ENCODE measurements around the gene FAU.
"Not testable (repeated sequence)": the region's sequence is repeated elsewhere in the genome, so short reads cannot be mapped to it uniquely, and the experiment has no call there.

The FAU gene

GRCh38 chr11:65118891-65119669 is 2.9 kb downstream of the FAU start:
- DNase-seq: not testable (repeated sequence)

GRCh38 chr11:65118097-65118837 is 3.7 kb downstream of the FAU start:
- no peak for DNase-seq

- DNase-seq: peak; percentile 95 to 97
Observed at GRCh38 chr11:65117206-65118096, 4.5 kb downstream of the FAU start, which contains the start of gene ZNHIT2. ZNHIT2 (minus strand) TSS chr11:65117701; CDS start chr11:65117653, 48 bp downstream.

GRCh38 chr11:65116370-65117205 is 5.3 kb downstream of the FAU start:
- DNase-seq: no peak

GRCh38 chr11:65115361-65116082 is 6.4 kb downstream of the FAU start:
- no peak for DNase-seq

DNA sequence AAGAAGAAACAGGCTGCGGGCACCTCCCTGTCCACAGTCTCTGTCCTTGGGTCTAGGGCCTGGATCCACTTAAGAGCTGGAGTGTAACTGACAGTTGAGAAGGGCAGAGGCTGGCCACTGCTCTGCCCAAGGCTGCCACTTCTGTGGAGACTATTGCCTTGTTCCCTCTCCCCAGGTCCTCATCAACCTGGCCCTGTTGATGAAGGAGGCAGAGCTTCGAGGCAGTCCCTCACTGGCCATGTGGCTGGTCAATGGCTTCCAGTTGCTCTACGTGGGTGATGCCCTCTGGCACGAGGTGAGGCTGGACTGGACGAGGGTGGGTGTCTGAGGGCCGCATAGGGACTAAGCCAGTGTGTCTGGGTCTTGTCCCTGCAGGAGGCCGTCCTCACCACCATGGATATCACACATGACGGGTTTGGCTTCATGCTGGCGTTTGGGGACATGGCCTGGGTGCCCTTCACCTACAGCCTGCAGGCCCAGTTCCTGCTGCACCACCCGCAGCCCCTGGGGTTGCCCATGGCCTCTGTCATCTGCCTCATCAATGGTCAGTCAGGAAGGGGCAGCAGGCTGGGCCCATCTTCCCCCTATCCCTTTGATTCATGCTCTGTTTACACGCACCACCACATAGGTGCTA is 7.3 kb downstream of the FAU start:
- no peak for DNase-seq

GRCh38 chr11:65113839-65114238 is 8.1 kb downstream of the FAU start:
- no peak for DNase-seq

GRCh38 chr11:65113361-65113756 is 8.6 kb downstream of the FAU start:
- no peak for DNase-seq

- peak in 1 of 2 experiments; percentile 41 for DNase-seq
Observed at GRCh38 chr11:65112546-65113360, 9.2 kb downstream of the FAU start.

GRCh38 chr11:65111744-65112545 is 10.0 kb downstream of the FAU start, which contains the start of gene TM7SF2:
TM7SF2 (plus strand) TSS chr11:65111872; CDS start chr11:65112016, 144 bp downstream.
- peak; percentile 88 for DNase-seq

DNA sequence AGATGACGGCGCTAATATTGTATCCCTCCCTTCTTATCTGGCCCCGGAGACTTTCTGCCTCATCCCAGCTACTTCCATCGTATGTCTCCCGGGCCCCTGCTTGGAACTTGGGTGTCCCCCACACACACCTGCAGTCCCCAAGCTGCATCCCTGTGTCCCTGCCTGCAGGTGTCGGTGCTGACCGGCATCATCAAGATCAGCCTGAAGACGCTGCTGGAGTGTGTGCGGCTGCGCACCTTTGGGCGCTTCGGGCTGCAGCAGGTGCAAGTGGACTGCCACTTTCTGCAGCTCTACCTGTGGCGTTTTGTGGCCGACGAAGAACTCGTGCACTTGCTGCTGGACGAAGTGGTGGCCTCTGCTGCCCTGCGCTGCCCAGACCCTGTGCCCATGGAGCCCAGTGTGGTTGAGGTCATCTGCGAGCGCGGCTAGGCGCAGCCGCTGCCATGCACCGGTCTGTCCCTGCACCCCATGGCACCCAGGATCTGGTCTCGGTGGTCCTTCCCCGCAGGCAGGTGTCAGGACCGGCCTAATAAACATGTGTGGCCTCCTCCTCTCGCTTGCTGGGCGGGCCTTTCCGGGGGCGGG is 10.7 kb downstream of the FAU start:
- DNase-seq: no peak

GRCh38 chr11:65110354-65110861 is 11.5 kb downstream of the FAU start:
- DNase-seq: peak; percentile 43 to 76

GRCh38 chr11:65109231-65110198 is 12.4 kb downstream of the FAU start:
- DNase-seq: no peak

GRCh38 chr11:65108469-65109123 is 13.3 kb downstream of the FAU start:
- DNase-seq: no peak

GRCh38 chr11:65107751-65108468 is 14.0 kb downstream of the FAU start:
- no peak for DNase-seq

- no peak for DNase-seq
Observed at GRCh38 chr11:65107078-65107477, 14.9 kb downstream of the FAU start.

All from SW 1271 (cell line).